ENCODE data around the gene TTC23. TPM values are rescaled to one million over a fixed set of nuclear protein-coding genes. Genes with fewer than 3 reads are reported as not detected.

TTC23 gene
- total RNA-seq, 1 donor from 2014 or later: 25.0 TPM

DNA sequence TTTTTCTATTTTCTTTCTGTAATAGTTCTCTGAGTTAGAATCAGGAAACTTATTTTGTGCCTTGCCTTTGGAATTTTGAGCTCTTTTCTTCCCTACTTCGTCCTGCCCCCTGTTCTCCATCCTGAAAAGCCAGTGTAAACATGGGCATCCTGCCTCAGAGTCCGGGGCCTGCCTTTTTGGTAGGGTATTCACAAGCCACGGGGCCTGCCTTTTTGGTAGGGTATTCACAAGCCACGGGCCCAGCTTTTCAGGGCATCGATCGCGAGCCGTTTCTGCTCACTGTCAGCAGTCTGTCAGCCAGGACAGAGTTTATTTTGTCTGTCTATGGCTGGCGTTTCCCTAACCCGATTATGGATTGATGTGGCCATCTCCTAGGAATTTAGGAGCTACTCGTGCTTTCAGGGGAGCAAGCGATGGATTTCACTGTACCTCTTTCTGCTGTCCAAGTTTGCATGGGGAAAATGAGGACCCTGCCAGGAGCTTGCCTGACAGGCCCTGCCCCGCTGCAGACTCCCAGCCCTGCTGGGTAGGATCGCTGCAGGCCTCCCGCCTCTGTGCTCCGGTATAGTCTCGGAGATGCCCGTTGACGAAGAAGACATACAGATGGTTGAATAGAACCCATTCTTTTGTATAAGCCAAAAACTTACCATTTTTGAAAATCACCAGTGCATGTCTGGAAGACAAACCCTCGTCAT, 131.7 kb downstream of the TTC23 start:
- peak; percentile 62 for DNase-seq (ENCODE audit: low spot score)
- H3K9me3 Mint-ChIP-seq (ENCODE audit: low read depth): no peaks in the 10 kb centered on the region
- H3K27ac Mint-ChIP-seq (ENCODE audit: unreplicated experiment): no peak overlapping the region
- H3K4me1 Mint-ChIP-seq (ENCODE audit: low read depth): peaks cover 11% of the 10 kb centered on the region
- no peaks in the 10 kb centered on the region for H3K27me3 Mint-ChIP-seq (ENCODE audit: low read depth)
- H3K36me3 Mint-ChIP-seq (ENCODE audit: low read depth): peaks cover 40% of the 10 kb centered on the region
- no peak overlapping the region for H3K4me3 Mint-ChIP-seq (ENCODE audit: unreplicated experiment)
- TF ChIP-seq, protein P1, sequence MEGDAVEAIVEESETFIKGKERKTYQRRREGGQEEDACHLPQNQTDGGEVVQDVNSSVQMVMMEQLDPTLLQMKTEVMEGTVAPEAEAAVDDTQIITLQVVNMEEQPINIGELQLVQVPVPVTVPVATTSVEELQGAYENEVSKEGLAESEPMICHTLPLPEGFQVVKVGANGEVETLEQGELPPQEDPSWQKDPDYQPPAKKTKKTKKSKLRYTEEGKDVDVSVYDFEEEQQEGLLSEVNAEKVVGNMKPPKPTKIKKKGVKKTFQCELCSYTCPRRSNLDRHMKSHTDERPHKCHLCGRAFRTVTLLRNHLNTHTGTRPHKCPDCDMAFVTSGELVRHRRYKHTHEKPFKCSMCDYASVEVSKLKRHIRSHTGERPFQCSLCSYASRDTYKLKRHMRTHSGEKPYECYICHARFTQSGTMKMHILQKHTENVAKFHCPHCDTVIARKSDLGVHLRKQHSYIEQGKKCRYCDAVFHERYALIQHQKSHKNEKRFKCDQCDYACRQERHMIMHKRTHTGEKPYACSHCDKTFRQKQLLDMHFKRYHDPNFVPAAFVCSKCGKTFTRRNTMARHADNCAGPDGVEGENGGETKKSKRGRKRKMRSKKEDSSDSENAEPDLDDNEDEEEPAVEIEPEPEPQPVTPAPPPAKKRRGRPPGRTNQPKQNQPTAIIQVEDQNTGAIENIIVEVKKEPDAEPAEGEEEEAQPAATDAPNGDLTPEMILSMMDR (IDR thresholded peaks at IDR 0.05): no peak

- Mint-ChIP-seq H3K4me1 (ENCODE audit: low read depth) (peaks cover 7% of the 10 kb centered on the region), H3K9me3 (ENCODE audit: low read depth) (no peaks in the 10 kb centered on the region), H3K27me3 (ENCODE audit: low read depth) (no peaks in the 10 kb centered on the region), H3K27ac (ENCODE audit: unreplicated experiment) (no peak overlapping the region), H3K36me3 (ENCODE audit: low read depth) (peaks cover 40% of the 10 kb centered on the region), H3K4me3 (ENCODE audit: unreplicated experiment) (no peak overlapping the region)
- TF ChIP-seq, protein P1 (IDR thresholded peaks at IDR 0.05): no peak
- DNase-seq (ENCODE audit: low spot score): peak; percentile 61
Observed at GRCh38 chr15:99117111-99117510, 132.3 kb downstream of the TTC23 start.

DNA sequence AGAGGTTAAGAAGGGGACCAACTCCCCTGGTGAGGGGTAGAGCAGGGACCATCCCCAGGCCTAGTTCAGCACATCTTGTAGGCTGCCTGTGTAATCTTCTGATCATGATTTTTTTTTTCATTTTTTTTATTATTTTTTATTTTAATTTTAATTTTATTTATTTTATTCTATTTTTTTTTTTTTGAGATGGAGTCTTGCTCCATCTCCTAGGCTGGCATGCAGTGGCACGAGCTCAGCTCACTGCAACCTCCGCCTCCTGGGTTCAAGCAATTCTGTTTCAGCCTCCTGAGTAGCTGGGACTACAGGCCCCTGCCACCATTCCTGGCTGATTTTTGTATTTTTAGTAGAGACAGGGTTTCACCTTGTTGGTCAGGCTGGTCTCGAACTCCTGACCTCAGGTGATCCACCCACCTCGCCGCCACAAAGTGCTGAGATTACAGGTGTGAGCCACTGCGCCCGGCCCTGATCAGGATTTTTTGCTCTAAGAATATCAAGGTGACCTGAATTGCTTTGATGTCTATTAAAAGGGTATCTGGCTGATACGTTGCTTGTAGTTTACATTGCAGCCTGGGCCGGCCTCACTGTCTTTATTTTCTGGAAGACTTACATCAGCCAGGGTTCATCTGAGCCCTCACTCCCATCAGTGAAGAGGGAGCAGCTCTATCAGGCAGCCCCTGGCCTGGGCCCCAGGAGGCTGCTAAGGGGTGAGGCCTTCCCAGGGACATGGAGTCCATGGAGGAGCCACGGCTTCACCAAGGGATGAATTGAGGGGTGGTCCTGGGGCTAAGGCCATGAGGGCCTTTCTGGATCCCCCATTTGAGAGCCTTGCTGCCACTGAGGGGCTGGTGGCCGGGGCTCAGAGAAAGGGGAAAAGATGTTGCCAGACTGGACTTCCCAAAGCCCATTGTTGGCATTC, 133.8 kb downstream of the TTC23 start:
- Mint-ChIP-seq H3K36me3 (ENCODE audit: low read depth) (peaks cover 38% of the 10 kb centered on the region), H3K9me3 (ENCODE audit: low read depth) (no peaks in the 10 kb centered on the region), H3K27ac (ENCODE audit: unreplicated experiment) (no peak overlapping the region), H3K4me1 (ENCODE audit: low read depth) (peaks cover 8% of the 10 kb centered on the region), H3K27me3 (ENCODE audit: low read depth) (no peaks in the 10 kb centered on the region), H3K4me3 (ENCODE audit: unreplicated experiment) (no peak overlapping the region)
- TF ChIP-seq, protein P1 (IDR thresholded peaks at IDR 0.05): no peak
- DNase-seq (ENCODE audit: low spot score): peak; percentile 56

DNA sequence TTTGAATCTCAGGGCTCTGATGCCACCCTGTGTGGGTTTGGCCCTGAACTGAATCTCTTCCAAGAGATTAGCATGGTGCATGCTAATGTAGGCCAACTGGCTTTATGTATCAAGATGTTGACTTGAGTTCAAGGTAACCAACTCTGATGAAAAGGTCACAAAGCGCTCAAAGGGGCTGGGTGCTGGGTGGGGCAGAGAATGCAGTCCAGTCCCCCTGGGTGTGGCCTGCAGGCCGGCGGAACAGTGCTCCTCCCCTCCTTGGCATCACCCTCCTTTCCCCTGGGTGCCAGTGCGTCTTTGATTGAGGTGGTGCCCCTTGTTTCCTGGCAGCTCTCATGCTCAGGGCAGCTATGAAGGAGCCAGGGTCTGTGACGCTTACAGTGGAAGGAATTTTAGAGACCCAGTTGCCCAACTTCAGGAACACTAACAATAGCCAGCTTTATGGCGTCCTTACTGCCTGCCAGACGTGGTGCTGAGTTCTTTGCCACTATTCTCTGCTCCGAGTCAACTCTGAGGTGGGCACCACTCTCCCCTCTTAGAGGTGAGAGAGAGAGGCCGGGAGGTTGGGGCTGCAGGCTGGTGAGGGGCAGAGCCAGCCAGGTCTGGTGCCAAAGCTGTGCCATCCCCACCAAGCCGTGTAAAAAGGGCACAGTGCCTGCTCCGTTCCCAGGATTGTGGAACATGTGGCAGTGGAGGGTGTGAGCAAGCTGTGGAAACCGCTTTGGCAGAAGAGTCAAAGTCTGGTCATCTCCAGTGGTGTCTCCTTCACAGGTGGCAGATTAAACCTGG, 134.7 kb downstream of the TTC23 start:
- H3K4me1 Mint-ChIP-seq (ENCODE audit: low read depth): peaks cover 17% of the 10 kb centered on the region
- DNase-seq (ENCODE audit: low spot score): peak; percentile 66
- TF ChIP-seq, protein P1 (IDR thresholded peaks at IDR 0.05): no peak
- peaks cover 29% of the 10 kb centered on the region for H3K36me3 Mint-ChIP-seq (ENCODE audit: low read depth)
- H3K4me3 Mint-ChIP-seq (ENCODE audit: unreplicated experiment): no peak overlapping the region
- H3K27me3 Mint-ChIP-seq (ENCODE audit: low read depth): no peaks in the 10 kb centered on the region
- H3K9me3 Mint-ChIP-seq (ENCODE audit: low read depth): no peaks in the 10 kb centered on the region
- no peak overlapping the region for H3K27ac Mint-ChIP-seq (ENCODE audit: unreplicated experiment)

Measured in chondrocyte (in vitro differentiated cells).